ENCODE results near the gene ADAMTSL1. TPM values are rescaled to one million over a fixed set of nuclear protein-coding genes. Genes with fewer than 3 reads are reported as not detected.

The ADAMTSL1 gene
- total RNA-seq, 1 experiment from 2014 or later, result not detected

GRCh38 chr9:18689921-18690320 is 216.0 kb downstream of the ADAMTSL1 start:
- in situ Hi-C loops (cut with HindIII; ENCODE audit: low pct_unique_long_range_greater_than_20kb, low sequenced_read_pairs), result no loop called here
- DNase-seq (ENCODE audit: low read depth, low spot score) (no peak), ATAC-seq (no peak)
- Histone ChIP-seq H3K4me1 (ENCODE audit: control insufficient read depth, insufficient read depth, low read length) (no peaks in the 10 kb centered on the region), H3K9me3 (ENCODE audit: control insufficient read depth, insufficient read depth, low read depth, low read length) (no peaks in the 10 kb centered on the region), H3K4me3 (ENCODE audit: low read depth in 2 of 2, low read length in 2 of 2) (no peak overlapping the region), H3K27me3 (ENCODE audit: control insufficient read depth, insufficient read depth, low read length) (no peaks in the 10 kb centered on the region), H3K36me3 (ENCODE audit: control insufficient read depth, insufficient read depth, low read length) (no peaks in the 10 kb centered on the region), H3K27ac (ENCODE audit: low read length) (no peak overlapping the region)
- TF ChIP-seq CTCF (IDR thresholded peaks at IDR 0.05), result no peak
- TF ChIP-seq, protein P1, sequence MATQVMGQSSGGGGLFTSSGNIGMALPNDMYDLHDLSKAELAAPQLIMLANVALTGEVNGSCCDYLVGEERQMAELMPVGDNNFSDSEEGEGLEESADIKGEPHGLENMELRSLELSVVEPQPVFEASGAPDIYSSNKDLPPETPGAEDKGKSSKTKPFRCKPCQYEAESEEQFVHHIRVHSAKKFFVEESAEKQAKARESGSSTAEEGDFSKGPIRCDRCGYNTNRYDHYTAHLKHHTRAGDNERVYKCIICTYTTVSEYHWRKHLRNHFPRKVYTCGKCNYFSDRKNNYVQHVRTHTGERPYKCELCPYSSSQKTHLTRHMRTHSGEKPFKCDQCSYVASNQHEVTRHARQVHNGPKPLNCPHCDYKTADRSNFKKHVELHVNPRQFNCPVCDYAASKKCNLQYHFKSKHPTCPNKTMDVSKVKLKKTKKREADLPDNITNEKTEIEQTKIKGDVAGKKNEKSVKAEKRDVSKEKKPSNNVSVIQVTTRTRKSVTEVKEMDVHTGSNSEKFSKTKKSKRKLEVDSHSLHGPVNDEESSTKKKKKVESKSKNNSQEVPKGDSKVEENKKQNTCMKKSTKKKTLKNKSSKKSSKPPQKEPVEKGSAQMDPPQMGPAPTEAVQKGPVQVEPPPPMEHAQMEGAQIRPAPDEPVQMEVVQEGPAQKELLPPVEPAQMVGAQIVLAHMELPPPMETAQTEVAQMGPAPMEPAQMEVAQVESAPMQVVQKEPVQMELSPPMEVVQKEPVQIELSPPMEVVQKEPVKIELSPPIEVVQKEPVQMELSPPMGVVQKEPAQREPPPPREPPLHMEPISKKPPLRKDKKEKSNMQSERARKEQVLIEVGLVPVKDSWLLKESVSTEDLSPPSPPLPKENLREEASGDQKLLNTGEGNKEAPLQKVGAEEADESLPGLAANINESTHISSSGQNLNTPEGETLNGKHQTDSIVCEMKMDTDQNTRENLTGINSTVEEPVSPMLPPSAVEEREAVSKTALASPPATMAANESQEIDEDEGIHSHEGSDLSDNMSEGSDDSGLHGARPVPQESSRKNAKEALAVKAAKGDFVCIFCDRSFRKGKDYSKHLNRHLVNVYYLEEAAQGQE (IDR thresholded peaks at IDR 0.05; ENCODE audit: insufficient read depth in 1 of 2, low read depth in 2 of 2, low read length in 1 of 2), result no peak
- TF ChIP-seq POLR2AphosphoS5 (IDR thresholded peaks at IDR 0.05; ENCODE audit: low read depth, low read length), result no peak
- TF ChIP-seq SIN3A (IDR thresholded peaks at IDR 0.05; ENCODE audit: borderline replicate concordance, insufficient read depth, low read depth, low read length), result no peak
- no peak for TF ChIP-seq TCF7L2 (IDR thresholded peaks at IDR 0.05; ENCODE audit: low read depth, low read length)
- intact Hi-C loops (cut with micrococcal nuclease; ENCODE audit: unreplicated experiment), result no loop called here
- POLR2A ChIA-PET, result no interaction called here
- BruUV-seq (replicated peaks), result no TSS peak
- CTCF ChIA-PET, result no interaction called here

GRCh38 chr9:18692268-18692667 is 218.3 kb downstream of the ADAMTSL1 start:
- H3K9me3 ChIP-seq (ENCODE audit: control insufficient read depth, insufficient read depth, low read depth, low read length), result no peaks in the 10 kb centered on the region
- CTCF ChIA-PET, result no interaction called here
- DNase-seq (ENCODE audit: low read depth, low spot score), result no peak
- TF ChIP-seq, protein P1 (IDR thresholded peaks at IDR 0.05; ENCODE audit: insufficient read depth in 1 of 2, low read depth in 2 of 2, low read length in 1 of 2), result no peak
- TF ChIP-seq CTCF (IDR thresholded peaks at IDR 0.05), result no peak
- H3K4me3 ChIP-seq (ENCODE audit: low read depth in 2 of 2, low read length in 2 of 2), result no peak overlapping the region
- no peaks in the 10 kb centered on the region for H3K36me3 ChIP-seq (ENCODE audit: control insufficient read depth, insufficient read depth, low read length)
- H3K27ac ChIP-seq (ENCODE audit: low read length), result no peak overlapping the region
- no peaks in the 10 kb centered on the region for H3K27me3 ChIP-seq (ENCODE audit: control insufficient read depth, insufficient read depth, low read length)
- BruUV-seq (replicated peaks), result no TSS peak
- in situ Hi-C loops (cut with HindIII; ENCODE audit: low pct_unique_long_range_greater_than_20kb, low sequenced_read_pairs), result no loop called here
- ATAC-seq, result no peak
- POLR2A ChIA-PET, result no interaction called here
- no peaks in the 10 kb centered on the region for H3K4me1 ChIP-seq (ENCODE audit: control insufficient read depth, insufficient read depth, low read length)
- intact Hi-C loops (cut with micrococcal nuclease; ENCODE audit: unreplicated experiment), result no loop called here

Data from Panc1 (cell line).